Measurements from ENCODE around the gene CLDN7. TPM values are rescaled to one million over a fixed set of nuclear protein-coding genes. Genes with fewer than 3 reads are reported as not detected.
A peak's percentile ranks its signal among the peaks of the same experiment; 100 is the strongest.
"Not testable (repeated sequence)": the region's sequence is repeated elsewhere in the genome, so short reads cannot be mapped to it uniquely, and the experiment has no call there.

The CLDN7 gene
- total RNA-seq, 1 donor = 0.10 TPM

DNA sequence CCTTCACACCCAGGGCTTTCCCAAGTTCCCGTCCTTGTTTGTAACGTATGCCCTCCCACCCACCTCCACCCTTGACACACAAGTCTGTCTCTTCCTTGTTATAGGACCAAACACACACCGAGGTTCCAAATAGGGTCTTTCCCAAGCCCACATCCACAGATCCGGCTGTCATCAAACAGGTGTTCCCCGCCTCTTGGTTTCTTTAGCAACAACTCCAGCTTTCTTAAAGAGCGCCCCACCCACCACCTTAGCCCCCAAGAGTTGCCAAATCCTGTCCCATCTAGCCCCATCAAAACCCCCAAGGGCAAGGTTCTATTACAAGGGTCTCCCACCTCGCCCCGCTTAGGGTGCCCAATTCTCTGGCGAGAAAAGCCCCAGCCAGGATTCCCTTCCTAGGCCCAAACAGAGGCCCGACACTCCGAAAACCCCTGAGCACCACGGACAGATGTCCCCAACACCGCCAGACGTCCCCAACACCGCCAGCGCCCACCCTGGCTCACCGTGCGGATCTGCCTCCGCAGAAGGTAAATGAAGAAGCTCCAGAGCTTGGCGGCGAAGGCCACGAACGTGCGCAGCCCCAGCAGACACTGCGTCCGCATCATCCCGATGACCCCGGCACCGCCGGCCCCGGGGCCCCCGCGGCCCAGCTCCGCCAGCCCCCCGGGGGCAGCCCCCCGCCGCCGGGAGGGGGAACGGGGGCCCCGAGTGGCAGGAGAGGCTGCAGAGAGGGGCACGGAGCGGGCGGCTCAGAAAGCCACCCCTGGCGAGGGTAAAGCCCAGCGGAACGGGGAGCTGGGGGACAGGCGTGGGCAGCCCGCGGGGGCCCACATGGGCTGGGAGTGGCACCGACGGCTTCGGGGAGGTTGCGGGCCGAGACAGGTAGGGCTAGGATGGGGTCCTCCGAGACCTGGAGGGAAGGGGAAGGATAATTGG is 11.3 kb downstream of the CLDN7 start:
- peak overlapping the region; percentile 55 for H3K4me3 ChIP-seq (ENCODE audit: low read length)
- peaks cover 39% of the 10 kb centered on the region for H3K4me1 ChIP-seq (ENCODE audit: insufficient read depth, low read length)
- H3K27me3 ChIP-seq (ENCODE audit: insufficient read depth, low read length) = no peaks in the 10 kb centered on the region
- H3K9me3 ChIP-seq (ENCODE audit: low read depth, low read length) = no peaks in the 10 kb centered on the region

- Histone ChIP-seq H3K4me1 (ENCODE audit: insufficient read depth, low read length) (peaks cover 39% of the 10 kb centered on the region), H3K9me3 (ENCODE audit: low read depth, low read length) (no peaks in the 10 kb centered on the region), H3K4me3 (ENCODE audit: low read length) (no peak overlapping the region), H3K27me3 (ENCODE audit: insufficient read depth, low read length) (no peaks in the 10 kb centered on the region)
These were observed 12.4 kb downstream of the CLDN7 start for GRCh38 chr17:7249830-7250229.

DNA sequence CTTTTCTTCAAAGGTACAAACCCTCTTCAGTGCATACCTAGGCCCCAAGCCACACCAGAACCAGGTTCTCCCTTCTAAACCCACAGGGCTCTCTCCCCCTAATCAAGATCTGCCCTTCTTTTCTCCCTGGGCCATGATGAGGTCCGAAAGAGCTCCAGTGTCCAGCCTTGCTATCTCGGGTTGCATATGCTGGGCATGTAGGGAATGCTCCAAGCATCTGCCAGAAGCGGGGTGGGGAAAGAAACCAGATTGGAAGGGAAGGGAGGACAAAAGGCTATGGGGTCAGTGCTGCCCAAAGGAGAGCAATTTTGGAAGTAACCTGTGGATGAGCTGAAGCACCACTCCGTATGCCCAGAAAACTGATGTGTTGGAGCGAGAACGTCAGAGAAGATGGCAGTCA is 13.1 kb downstream of the CLDN7 start:
- Histone ChIP-seq H3K9me3 (ENCODE audit: low read depth, low read length) (no peaks in the 10 kb centered on the region), H3K4me1 (ENCODE audit: insufficient read depth, low read length) (peaks cover 39% of the 10 kb centered on the region), H3K27me3 (ENCODE audit: insufficient read depth, low read length) (no peaks in the 10 kb centered on the region)

GRCh38 chr17:7248796-7249195 is 13.5 kb downstream of the CLDN7 start:
- no peaks in the 10 kb centered on the region for H3K27me3 ChIP-seq (ENCODE audit: insufficient read depth, low read length)
- H3K9me3 ChIP-seq (ENCODE audit: low read depth, low read length) = no peaks in the 10 kb centered on the region
- H3K4me1 ChIP-seq (ENCODE audit: insufficient read depth, low read length) = peaks cover 39% of the 10 kb centered on the region
- H3K4me3 ChIP-seq (ENCODE audit: low read length) = no peak overlapping the region

More for the DNA sequence above, 13.1 kb downstream of the CLDN7 start:
- no peak overlapping the region for H3K4me3 ChIP-seq (ENCODE audit: low read length)

- no peak overlapping the region for H3K4me3 ChIP-seq (ENCODE audit: low read length)
- H3K4me1 ChIP-seq (ENCODE audit: insufficient read depth, low read length) = peaks cover 34% of the 10 kb centered on the region
- no peaks in the 10 kb centered on the region for H3K27me3 ChIP-seq (ENCODE audit: insufficient read depth, low read length)
- no peaks in the 10 kb centered on the region for H3K9me3 ChIP-seq (ENCODE audit: low read depth, low read length)
These were observed 15.5 kb downstream of the CLDN7 start for GRCh38 chr17:7246779-7247178.

GRCh38 chr17:7243838-7244237 is 18.4 kb downstream of the CLDN7 start:
- not testable (repeated sequence) for H3K27me3 ChIP-seq (ENCODE audit: insufficient read depth, low read length); H3K4me3 ChIP-seq (ENCODE audit: low read length); H3K9me3 ChIP-seq (ENCODE audit: low read depth, low read length)
- peaks cover 33% of the 10 kb centered on the region for H3K4me1 ChIP-seq (ENCODE audit: insufficient read depth, low read length)

GRCh38 chr17:7243453-7243729 is 18.9 kb downstream of the CLDN7 start:
- no peaks in the 10 kb centered on the region for H3K9me3 ChIP-seq (ENCODE audit: low read depth, low read length)
- H3K27me3 ChIP-seq (ENCODE audit: insufficient read depth, low read length) = no peaks in the 10 kb centered on the region
- peaks cover 29% of the 10 kb centered on the region for H3K4me1 ChIP-seq (ENCODE audit: insufficient read depth, low read length)
- peak overlapping the region; percentile 100 for H3K4me3 ChIP-seq (ENCODE audit: low read length)

- H3K9me3 ChIP-seq (ENCODE audit: low read depth, low read length) = no peaks in the 10 kb centered on the region
- peak overlapping the region; percentile 100 for H3K4me3 ChIP-seq (ENCODE audit: low read length)
- no peaks in the 10 kb centered on the region for H3K27me3 ChIP-seq (ENCODE audit: insufficient read depth, low read length)
- H3K4me1 ChIP-seq (ENCODE audit: insufficient read depth, low read length) = peaks cover 29% of the 10 kb centered on the region
These were observed 19.4 kb downstream of the CLDN7 start for GRCh38 chr17:7242717-7243452.

DNA sequence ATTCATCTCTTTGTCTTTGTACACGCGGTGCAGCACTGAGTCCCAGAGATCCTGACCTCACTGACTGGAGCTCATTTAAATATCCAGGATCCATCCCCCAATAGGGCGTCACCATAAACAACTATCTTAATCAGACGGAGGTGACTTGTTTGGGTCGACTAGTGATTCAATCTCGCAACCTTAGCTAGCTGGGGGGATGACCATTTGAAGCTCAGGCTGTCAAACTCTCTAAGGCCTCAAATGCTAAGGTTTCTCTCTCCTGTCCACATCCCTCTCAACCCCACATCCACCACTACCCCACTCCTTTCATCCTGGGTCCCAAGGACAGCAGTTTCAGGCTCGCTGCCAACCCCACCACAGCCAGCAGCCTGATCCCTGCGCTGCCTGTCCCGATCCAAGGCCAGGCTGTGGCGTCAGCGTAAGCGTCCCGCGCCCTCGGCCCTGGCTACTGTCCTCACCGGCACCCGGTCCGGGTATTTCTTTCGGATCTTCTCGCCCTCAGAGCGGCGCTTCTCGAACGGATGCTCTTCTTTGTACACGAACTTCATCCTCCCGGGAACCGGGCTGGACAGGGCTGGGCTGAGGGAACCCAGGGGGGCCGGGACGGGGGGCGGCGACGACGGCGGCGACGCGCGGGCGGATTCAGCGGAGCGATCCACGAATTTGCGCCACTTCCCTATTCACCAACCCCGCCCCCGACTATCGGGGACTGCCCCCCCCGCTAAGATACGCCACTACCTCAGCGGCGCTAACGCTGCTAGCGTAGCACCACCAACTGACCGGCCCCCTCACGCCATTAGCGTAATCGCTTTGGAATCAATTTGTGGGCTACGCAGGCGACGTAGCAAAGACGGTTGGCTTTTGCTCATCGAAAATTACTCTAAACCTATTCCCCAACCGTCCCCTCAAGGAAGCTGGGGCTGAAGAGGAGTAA is 20.2 kb downstream of the CLDN7 start, which contains the start of gene GABARAP:
Gene GABARAP, minus strand, starts transcription at position 667 of the 934 bp plus-strand sequence. Its CDS starts 119 bp downstream, at position 548.
- Histone ChIP-seq H3K27me3 (ENCODE audit: insufficient read depth, low read length) (no peaks in the 10 kb centered on the region), H3K4me3 (ENCODE audit: low read length) (peak within 1 kb of the TSS; percentile 100), H3K9me3 (ENCODE audit: low read depth, low read length) (no peaks in the 10 kb centered on the region), H3K4me1 (ENCODE audit: insufficient read depth, low read length) (peaks cover 34% of the 10 kb centered on the region)

DNA sequence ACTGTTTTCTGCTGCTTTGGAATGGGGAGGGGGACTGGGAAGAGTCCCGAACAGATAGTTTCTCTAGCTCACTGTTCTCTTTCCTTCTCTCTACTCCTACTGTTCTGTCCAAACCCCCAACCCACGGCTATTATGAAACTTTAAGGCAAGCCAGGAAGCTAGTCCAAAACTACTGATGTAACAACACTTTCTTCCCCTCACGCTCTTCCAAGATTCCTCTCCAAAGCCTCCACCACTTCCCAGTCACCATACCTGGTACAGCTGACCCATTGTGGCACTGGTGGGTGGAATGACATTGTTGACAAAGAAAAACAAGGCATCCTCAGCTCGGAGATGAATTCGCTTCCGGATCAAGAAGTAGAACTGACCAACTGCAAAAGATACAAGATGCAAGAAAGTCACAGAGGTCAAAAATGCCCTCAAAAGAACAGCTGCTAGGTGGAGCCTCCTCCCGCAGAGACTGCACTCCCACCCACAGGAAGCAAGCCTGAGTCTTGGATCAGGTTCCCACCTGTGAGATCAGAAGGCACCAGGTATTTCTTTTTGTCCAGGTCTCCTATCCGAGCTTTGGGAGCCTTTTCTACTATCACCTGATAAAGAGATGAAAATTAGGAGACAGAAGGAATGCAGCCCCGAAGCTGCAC is 21.1 kb downstream of the CLDN7 start:
- peak overlapping the region; percentile 100 for H3K4me3 ChIP-seq (ENCODE audit: low read length)
- H3K9me3 ChIP-seq (ENCODE audit: low read depth, low read length) = no peaks in the 10 kb centered on the region
- peaks cover 41% of the 10 kb centered on the region for H3K4me1 ChIP-seq (ENCODE audit: insufficient read depth, low read length)

DNA sequence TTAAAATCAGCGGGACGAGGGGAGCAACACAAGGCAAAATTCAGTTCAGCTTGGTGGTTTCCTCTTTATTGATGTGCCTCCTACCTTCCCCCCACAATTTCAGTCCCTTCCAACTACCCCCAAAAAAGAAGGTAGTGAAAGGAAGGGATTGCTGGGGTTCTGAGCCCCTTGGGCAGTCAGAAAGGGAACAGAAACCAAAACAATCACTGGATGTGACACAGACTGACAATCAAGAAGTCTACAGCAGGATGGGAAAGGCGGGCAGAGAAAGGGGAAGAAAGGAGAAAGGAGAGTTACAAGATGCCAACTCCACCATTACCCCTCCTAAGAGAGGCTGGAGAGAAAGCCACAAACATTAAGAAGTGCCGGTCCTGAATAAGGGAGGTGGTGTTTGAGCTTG is 21.9 kb downstream of the CLDN7 start:
- no peaks in the 10 kb centered on the region for H3K27me3 ChIP-seq (ENCODE audit: insufficient read depth, low read length)
- H3K4me3 ChIP-seq (ENCODE audit: low read length) = peak overlapping the region; percentile 100
- H3K4me1 ChIP-seq (ENCODE audit: insufficient read depth, low read length) = peaks cover 49% of the 10 kb centered on the region
- H3K9me3 ChIP-seq (ENCODE audit: low read depth, low read length) = no peaks in the 10 kb centered on the region

More for the DNA sequence above, 21.1 kb downstream of the CLDN7 start:
- H3K27me3 ChIP-seq (ENCODE audit: insufficient read depth, low read length) = no peaks in the 10 kb centered on the region

DNA sequence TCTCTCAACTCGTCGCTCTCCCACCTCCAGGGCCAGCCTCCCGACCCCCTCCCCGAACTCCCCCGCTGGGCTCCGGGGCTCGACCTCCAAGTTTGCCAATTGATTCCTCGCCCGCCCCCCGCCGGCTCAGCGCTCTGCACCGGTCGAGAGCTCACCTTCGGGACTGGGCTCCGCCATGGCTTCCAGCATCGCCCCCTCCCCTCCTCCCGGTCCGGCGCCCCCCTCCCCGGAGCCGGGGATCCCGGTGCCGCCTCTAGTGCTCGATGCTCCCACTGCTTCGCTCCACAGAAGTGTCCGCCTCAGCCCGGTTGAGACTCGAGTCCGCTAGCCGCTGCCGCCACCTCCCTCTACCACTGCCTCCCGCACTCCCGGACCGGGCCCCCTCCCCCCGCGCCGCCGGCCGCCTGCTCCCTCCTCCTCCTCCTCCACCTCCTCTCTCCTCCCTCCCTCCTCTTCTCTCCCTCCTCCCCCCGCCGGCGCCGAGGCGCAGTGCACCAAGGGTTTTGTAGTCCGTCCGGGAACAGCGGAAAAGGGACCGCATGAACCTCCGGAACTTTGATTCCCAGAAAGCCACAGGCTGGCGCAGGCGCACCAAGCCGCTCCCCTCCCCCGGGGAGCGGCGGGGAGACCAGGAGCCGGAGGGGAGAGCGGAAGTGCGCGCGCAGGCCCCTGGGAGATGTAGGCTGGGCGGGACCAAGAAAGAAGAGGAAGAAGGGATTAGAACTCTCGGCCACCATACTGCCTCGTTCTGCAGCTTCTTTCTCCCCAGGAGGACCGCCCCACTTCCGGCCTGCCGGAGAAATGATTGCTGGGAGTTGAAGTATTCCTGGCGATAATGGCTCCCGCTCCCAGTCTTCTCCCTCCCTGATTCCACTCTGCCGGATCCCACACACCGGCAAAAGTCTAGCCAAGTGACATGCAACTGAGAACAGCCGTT is 22.9 kb downstream of the CLDN7 start, which contains the start of gene PHF23:
Gene PHF23, minus strand, starts transcription at position 367 of the 937 bp plus-strand sequence. Its CDS starts 178 bp downstream, at position 189.
- Histone ChIP-seq H3K27me3 (ENCODE audit: insufficient read depth, low read length) (no peaks in the 10 kb centered on the region), H3K4me1 (ENCODE audit: insufficient read depth, low read length) (peaks cover 59% of the 10 kb centered on the region), H3K9me3 (ENCODE audit: low read depth, low read length) (no peaks in the 10 kb centered on the region), H3K4me3 (ENCODE audit: low read length) (peak within 1 kb of the TSS; percentile 100)

GRCh38 chr17:7238420-7239090 is 23.7 kb downstream of the CLDN7 start:
- no peaks in the 10 kb centered on the region for H3K27me3 ChIP-seq (ENCODE audit: insufficient read depth, low read length)
- peak overlapping the region; percentile 100 for H3K4me3 ChIP-seq (ENCODE audit: low read length)
- H3K9me3 ChIP-seq (ENCODE audit: low read depth, low read length) = no peaks in the 10 kb centered on the region
- peaks cover 61% of the 10 kb centered on the region for H3K4me1 ChIP-seq (ENCODE audit: insufficient read depth, low read length)

Measured in mononuclear cell (primary cell).